ENCODE results near the gene ATP9B.

GRCh38 chr18:79401494-79402208 is 332.5 kb downstream of the ATP9B start:
- TF ChIP-seq, protein P1, sequence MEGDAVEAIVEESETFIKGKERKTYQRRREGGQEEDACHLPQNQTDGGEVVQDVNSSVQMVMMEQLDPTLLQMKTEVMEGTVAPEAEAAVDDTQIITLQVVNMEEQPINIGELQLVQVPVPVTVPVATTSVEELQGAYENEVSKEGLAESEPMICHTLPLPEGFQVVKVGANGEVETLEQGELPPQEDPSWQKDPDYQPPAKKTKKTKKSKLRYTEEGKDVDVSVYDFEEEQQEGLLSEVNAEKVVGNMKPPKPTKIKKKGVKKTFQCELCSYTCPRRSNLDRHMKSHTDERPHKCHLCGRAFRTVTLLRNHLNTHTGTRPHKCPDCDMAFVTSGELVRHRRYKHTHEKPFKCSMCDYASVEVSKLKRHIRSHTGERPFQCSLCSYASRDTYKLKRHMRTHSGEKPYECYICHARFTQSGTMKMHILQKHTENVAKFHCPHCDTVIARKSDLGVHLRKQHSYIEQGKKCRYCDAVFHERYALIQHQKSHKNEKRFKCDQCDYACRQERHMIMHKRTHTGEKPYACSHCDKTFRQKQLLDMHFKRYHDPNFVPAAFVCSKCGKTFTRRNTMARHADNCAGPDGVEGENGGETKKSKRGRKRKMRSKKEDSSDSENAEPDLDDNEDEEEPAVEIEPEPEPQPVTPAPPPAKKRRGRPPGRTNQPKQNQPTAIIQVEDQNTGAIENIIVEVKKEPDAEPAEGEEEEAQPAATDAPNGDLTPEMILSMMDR (IDR thresholded peaks at IDR 0.05), result no peak
- no peak for TF ChIP-seq POLR2AphosphoS5 (IDR thresholded peaks at IDR 0.05; ENCODE audit: low read depth, low read length)
- TF ChIP-seq, protein P2, sequence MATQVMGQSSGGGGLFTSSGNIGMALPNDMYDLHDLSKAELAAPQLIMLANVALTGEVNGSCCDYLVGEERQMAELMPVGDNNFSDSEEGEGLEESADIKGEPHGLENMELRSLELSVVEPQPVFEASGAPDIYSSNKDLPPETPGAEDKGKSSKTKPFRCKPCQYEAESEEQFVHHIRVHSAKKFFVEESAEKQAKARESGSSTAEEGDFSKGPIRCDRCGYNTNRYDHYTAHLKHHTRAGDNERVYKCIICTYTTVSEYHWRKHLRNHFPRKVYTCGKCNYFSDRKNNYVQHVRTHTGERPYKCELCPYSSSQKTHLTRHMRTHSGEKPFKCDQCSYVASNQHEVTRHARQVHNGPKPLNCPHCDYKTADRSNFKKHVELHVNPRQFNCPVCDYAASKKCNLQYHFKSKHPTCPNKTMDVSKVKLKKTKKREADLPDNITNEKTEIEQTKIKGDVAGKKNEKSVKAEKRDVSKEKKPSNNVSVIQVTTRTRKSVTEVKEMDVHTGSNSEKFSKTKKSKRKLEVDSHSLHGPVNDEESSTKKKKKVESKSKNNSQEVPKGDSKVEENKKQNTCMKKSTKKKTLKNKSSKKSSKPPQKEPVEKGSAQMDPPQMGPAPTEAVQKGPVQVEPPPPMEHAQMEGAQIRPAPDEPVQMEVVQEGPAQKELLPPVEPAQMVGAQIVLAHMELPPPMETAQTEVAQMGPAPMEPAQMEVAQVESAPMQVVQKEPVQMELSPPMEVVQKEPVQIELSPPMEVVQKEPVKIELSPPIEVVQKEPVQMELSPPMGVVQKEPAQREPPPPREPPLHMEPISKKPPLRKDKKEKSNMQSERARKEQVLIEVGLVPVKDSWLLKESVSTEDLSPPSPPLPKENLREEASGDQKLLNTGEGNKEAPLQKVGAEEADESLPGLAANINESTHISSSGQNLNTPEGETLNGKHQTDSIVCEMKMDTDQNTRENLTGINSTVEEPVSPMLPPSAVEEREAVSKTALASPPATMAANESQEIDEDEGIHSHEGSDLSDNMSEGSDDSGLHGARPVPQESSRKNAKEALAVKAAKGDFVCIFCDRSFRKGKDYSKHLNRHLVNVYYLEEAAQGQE (IDR thresholded peaks at IDR 0.05; ENCODE audit: insufficient read depth in 1 of 2, low read depth in 2 of 2, low read length in 1 of 2), result no peak
- TF ChIP-seq TCF7L2 (IDR thresholded peaks at IDR 0.05; ENCODE audit: low read depth, low read length), result no peak

Data from Panc1 (cell line).